ENCODE results near the gene FGD4. TPM values are rescaled to one million over a fixed set of nuclear protein-coding genes. Genes with fewer than 3 reads are reported as not detected.

Gene FGD4
- total and polyA plus RNA-seq, 9 of the 15 experiments (the other 6 are each of a cell fraction or from before 2014, with no cell fraction given): 0.05 to 0.51 (median 0.27) TPM

GRCh38 chr12:32679091-32679919, 279.9 kb downstream of the FGD4 start, which contains the start of gene DNM1L (continued):
- TF ChIP-seq STAT5B (CRISPR knock-in tag; IDR thresholded peaks at IDR 0.05) (no peak), MEIS2 (IDR thresholded peaks at IDR 0.05; ENCODE audit: partially characterized antibody) (no peak), SMAD2 (IDR thresholded peaks at IDR 0.05; ENCODE audit: low read depth, low read length) (no peak), CBFA2T3 (IDR thresholded peaks at IDR 0.05) (no peak), SMAD1 (IDR thresholded peaks at IDR 0.05; ENCODE audit: low read depth, low read length, partially characterized antibody) (peak; percentile 43), KDM1A (IDR thresholded peaks at IDR 0.05) (no peak), ZNF512 (tag; IDR thresholded peaks at IDR 0.05) (no peak), RBM17 (IDR thresholded peaks at IDR 0.05; ENCODE audit: borderline replicate concordance, low read depth, low read length) (no peak), SP2 (IDR thresholded peaks at IDR 0.05; ENCODE audit: extremely low read depth, low read depth, low read length, poor library complexity, severe bottlenecking) (no peak), POLR2AphosphoS2 (IDR thresholded peaks at IDR 0.05; ENCODE audit: low read length) (no peak), SP1 (CRISPR knock-in tag; IDR thresholded peaks at IDR 0.05) (peak; percentile 39; the same call in 1 of the 2 replicates), SPI1 (IDR thresholded peaks at IDR 0.05; ENCODE audit: borderline replicate concordance, low read depth, low read length) (no peak; the same call in 1 of the 2 replicates), PURB (CRISPR knock-in tag; IDR thresholded peaks at IDR 0.05; ENCODE audit: low read depth) (no peak), ZFP91 (CRISPR knock-in tag; IDR thresholded peaks at IDR 0.05) (no peak), E2F6 (IDR thresholded peaks at IDR 0.05; ENCODE audit: borderline replicate concordance in 1 of 2, extremely low read depth in 1 of 2, insufficient read depth in 1 of 2, insufficient read length in 1 of 2, low read depth in 1 of 2, low read length in 1 of 2, poor library complexity in 1 of 2, severe bottlenecking in 1 of 2) (peak in 1 of 2 experiments; percentile 79), HEY1 (CRISPR knock-in tag; IDR thresholded peaks at IDR 0.05; ENCODE audit: borderline replicate concordance) (no peak), NEUROD1 (IDR thresholded peaks at IDR 0.05; ENCODE audit: borderline replicate concordance, low read depth, low read length, partially characterized antibody) (no peak), PBX2 (CRISPR knock-in tag; IDR thresholded peaks at IDR 0.05; ENCODE audit: low read depth) (no peak), PBX2 (tag; conservative IDR thresholded peaks at IDR 0.05; ENCODE audit: low read depth) (no peak), TCF7L2 (IDR thresholded peaks at IDR 0.05; ENCODE audit: low read depth, low read length) (no peak), KLF6 (CRISPR knock-in tag; IDR thresholded peaks at IDR 0.05; ENCODE audit: borderline replicate concordance) (no peak)

Data from K562 (cell line).